ENCODE data around the gene MOBP.

DNA sequence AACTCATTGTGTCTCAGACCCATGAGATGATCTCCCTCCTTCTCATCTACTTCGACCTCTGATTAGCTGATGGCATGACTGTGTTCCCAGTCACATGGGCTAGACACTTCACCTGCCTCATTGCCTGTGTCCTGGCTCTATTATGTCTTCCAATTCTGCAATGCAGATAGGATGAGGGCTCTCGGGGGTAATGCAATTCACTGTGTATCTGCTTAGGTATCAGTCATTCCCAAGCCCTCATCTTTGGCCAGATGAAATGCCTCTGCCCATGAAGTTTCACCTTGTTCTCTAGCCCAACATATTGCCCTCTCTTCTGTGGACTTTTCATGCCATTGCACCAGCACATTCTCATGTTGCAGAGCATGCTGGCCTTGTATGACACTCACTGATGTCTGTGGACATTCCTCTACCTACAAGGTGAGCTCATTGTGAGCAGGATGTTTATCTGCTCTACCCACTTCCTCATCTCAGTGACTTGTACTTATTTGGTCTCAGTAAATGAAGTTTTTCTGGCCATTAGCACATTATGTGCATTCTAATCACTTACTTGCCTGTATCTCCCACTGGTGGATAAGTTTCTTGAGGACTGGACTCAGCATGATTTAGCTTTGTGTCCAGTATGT lies 32.3 kb downstream of the MOBP start:
- TF ChIP-seq ELF4 (CRISPR knock-in tag; IDR thresholded peaks at IDR 0.05) (no peak), GTF2B (IDR thresholded peaks at IDR 0.05; ENCODE audit: extremely low read depth, insufficient read length) (no peak), FOXK1 (CRISPR knock-in tag; IDR thresholded peaks at IDR 0.05; ENCODE audit: borderline replicate concordance) (no peak), KDM1A (IDR thresholded peaks at IDR 0.05) (no peak), TFAP4 (CRISPR knock-in tag; IDR thresholded peaks at IDR 0.05; ENCODE audit: borderline replicate concordance) (no peak), NBN (IDR thresholded peaks at IDR 0.05; ENCODE audit: low read depth) (no peak), NR1H2 (CRISPR knock-in tag; IDR thresholded peaks at IDR 0.05) (no peak), POLR2A (conservative IDR thresholded peaks at IDR 0.05) (no peak), JUNB (CRISPR knock-in tag; conservative IDR thresholded peaks at IDR 0.05) (no peak), ZNF589 (CRISPR knock-in tag; IDR thresholded peaks at IDR 0.05; ENCODE audit: low read depth) (no peak), NFXL1 (CRISPR knock-in tag; IDR thresholded peaks at IDR 0.05) (no peak), EZH2 (IDR thresholded peaks at IDR 0.05; ENCODE audit: borderline replicate concordance, low read depth, low read length) (no peak), BCL6 (CRISPR knock-in tag; IDR thresholded peaks at IDR 0.05) (no peak)
- TF ChIP-seq, protein P1, sequence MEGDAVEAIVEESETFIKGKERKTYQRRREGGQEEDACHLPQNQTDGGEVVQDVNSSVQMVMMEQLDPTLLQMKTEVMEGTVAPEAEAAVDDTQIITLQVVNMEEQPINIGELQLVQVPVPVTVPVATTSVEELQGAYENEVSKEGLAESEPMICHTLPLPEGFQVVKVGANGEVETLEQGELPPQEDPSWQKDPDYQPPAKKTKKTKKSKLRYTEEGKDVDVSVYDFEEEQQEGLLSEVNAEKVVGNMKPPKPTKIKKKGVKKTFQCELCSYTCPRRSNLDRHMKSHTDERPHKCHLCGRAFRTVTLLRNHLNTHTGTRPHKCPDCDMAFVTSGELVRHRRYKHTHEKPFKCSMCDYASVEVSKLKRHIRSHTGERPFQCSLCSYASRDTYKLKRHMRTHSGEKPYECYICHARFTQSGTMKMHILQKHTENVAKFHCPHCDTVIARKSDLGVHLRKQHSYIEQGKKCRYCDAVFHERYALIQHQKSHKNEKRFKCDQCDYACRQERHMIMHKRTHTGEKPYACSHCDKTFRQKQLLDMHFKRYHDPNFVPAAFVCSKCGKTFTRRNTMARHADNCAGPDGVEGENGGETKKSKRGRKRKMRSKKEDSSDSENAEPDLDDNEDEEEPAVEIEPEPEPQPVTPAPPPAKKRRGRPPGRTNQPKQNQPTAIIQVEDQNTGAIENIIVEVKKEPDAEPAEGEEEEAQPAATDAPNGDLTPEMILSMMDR (IDR thresholded peaks at IDR 0.05 in 2 of 3, conservative IDR thresholded peaks at IDR 0.05 in 1 of 3; ENCODE audit: insufficient read depth in 2 of 3, low read depth in 1 of 3, low read length in 3 of 3): no peak

Data from K562 (cell line).